Right ventricle myocardium inferior (tissue), 1 donor: Measurements from ENCODE around the gene IFFO2. TPM values are rescaled to one million over a fixed set of nuclear protein-coding genes. Genes with fewer than 3 reads are reported as not detected.

Source experiments
- ATAC-seq: fragments of 200-7000 bp; cut with Tn5 transposase; one replicate; pipeline ENCODE4 v1.9.1; 2020; ENCODE audit warnings: mild to moderate bottlenecking, moderate library complexity
- DNase-seq: peaks from one replicate; pipeline ENCODE4 v3.0.0; 2021; ENCODE audit errors: missing footprints
- intact Hi-C: fragments of 100-400 bp; cut with DNase I; formaldehyde crosslinking; loops from one replicate; pipeline ENCODE4 v1.11.0; 2022
- total RNA-seq: library from RNA; stranded (reverse); fragmentation: NEBNext Ultra II Directional; extraction: Animal tissue kit (Norgen Biotek cat#: 25700); gene quantifications from one replicate; pipeline ENCODE4 v1.2.1, GENCODE V29; 2021
- donor health status: DM: no; HTN: yes; CAD: no; lungs with severe emphysema.

IFFO2 gene
- total RNA-seq, 1 donor from 2014 or later: 5.2 TPM

GRCh38 chr1:18941221-18942141 lies 15.0 kb downstream of the IFFO2 start:
- intact Hi-C loops: no loop called here
- DNase-seq: peak; percentile 58
- peak; percentile 31 for ATAC-seq

GRCh38 chr1:18940303-18941020 lies 16.0 kb downstream of the IFFO2 start:
- DNase-seq: peak; percentile 8
- intact Hi-C loops: no loop called here
- no peak for ATAC-seq

- no peak for ATAC-seq
- intact Hi-C loops: no loop called here
- DNase-seq: peak; percentile 23
These were observed 16.8 kb downstream of the IFFO2 start for GRCh38 chr1:18939398-18940302.

- intact Hi-C loops: no loop called here
- peak; percentile 0 for DNase-seq
- ATAC-seq: no peak
These were observed 17.8 kb downstream of the IFFO2 start for GRCh38 chr1:18938707-18939070.

GRCh38 chr1:18938008-18938706 lies 18.3 kb downstream of the IFFO2 start:
- intact Hi-C loops: no loop called here
- peak; percentile 16 for ATAC-seq
- DNase-seq: peak; percentile 48

GRCh38 chr1:18937539-18937938 lies 18.9 kb downstream of the IFFO2 start:
- DNase-seq (no peak), ATAC-seq (no peak)
- intact Hi-C loops: no loop called here

- DNase-seq (peak; percentile 9), ATAC-seq (no peak)
- intact Hi-C loops: no loop called here
These were observed 19.5 kb downstream of the IFFO2 start for GRCh38 chr1:18936814-18937481.

- intact Hi-C loops: no loop called here
- ATAC-seq (no peak), DNase-seq (no peak)
These were observed 20.0 kb downstream of the IFFO2 start for GRCh38 chr1:18936471-18936813.

GRCh38 chr1:18934205-18935000 lies 22.1 kb downstream of the IFFO2 start:
- DNase-seq (peak; percentile 60), ATAC-seq (no peak)
- intact Hi-C loops: no loop called here

GRCh38 chr1:18932879-18933278 lies 23.6 kb downstream of the IFFO2 start:
- ATAC-seq (no peak), DNase-seq (no peak)
- intact Hi-C loops: no loop called here

- ATAC-seq (no peak), DNase-seq (no peak)
- intact Hi-C loops: no loop called here
These were observed 24.1 kb downstream of the IFFO2 start for GRCh38 chr1:18932387-18932786.

GRCh38 chr1:18931730-18932129 lies 24.7 kb downstream of the IFFO2 start:
- intact Hi-C loops: no loop called here
- ATAC-seq: no peak

GRCh38 chr1:18929686-18930085 lies 26.8 kb downstream of the IFFO2 start:
- intact Hi-C loops: no loop called here
- ATAC-seq (no peak), DNase-seq (no peak)

More at GRCh38 chr1:18931730-18932129, 24.7 kb downstream of the IFFO2 start:
- no peak for DNase-seq

GRCh38 chr1:18928985-18929384 lies 27.5 kb downstream of the IFFO2 start:
- peak; percentile 13 for DNase-seq
- no peak for ATAC-seq
- intact Hi-C loops: no loop called here

GRCh38 chr1:18928406-18928805 lies 28.1 kb downstream of the IFFO2 start:
- intact Hi-C loops: no loop called here
- ATAC-seq: no peak
- DNase-seq: peak; percentile 41

- DNase-seq: peak; percentile 45
- intact Hi-C loops: loop anchor here (2.0 kb wide), 1 partner anchor 17 kb away; no protein-coding TSS in a partner anchor
- ATAC-seq: no peak
These were observed 28.7 kb downstream of the IFFO2 start for GRCh38 chr1:18927654-18928272.
